D721Med (cell line): Measurements from ENCODE around the gene CHAMP1.

Experiments used
- DNase-seq: peaks from one replicate; pipeline ENCODE4 v3.0.0; 2011; ENCODE audit warnings: low spot score; ENCODE audit not compliant: insufficient read length
- FAIRE-seq: peaks from 2 replicates; lab custom pipeline; 2011; peaks lifted over from hg19 to GRCh38; lab: Jason Lieb, UNC
- TF ChIP-seq, protein P1 (sequence below): IDR thresholded peaks from 2 replicates; pipeline ENCODE4 v1.5.1; 2012; ENCODE audit warnings: mild to moderate bottlenecking, control low read depth; ENCODE audit not compliant: insufficient read depth; ENCODE audit errors: missing control alignments

Gene CHAMP1

DNA sequence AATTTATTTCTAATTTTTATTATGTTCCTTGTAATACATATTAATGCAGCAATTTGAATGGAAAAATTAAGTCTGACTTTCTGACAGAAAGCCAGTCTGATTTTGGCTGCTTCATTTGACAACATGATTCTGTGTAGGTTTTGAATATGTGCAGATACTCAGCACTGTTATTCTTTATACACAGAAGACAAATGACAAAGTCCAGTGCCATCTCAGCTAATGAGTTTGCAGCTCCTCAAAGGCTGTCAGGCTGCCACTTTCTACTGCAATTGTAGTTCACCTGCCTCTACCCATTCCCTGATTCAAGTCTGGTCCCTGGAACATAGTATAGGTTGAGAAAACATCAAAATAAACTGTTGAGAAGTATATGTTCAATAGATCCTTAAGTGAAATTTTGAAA lies 2.9 kb upstream of the CHAMP1 start:
- TF ChIP-seq, protein P1, sequence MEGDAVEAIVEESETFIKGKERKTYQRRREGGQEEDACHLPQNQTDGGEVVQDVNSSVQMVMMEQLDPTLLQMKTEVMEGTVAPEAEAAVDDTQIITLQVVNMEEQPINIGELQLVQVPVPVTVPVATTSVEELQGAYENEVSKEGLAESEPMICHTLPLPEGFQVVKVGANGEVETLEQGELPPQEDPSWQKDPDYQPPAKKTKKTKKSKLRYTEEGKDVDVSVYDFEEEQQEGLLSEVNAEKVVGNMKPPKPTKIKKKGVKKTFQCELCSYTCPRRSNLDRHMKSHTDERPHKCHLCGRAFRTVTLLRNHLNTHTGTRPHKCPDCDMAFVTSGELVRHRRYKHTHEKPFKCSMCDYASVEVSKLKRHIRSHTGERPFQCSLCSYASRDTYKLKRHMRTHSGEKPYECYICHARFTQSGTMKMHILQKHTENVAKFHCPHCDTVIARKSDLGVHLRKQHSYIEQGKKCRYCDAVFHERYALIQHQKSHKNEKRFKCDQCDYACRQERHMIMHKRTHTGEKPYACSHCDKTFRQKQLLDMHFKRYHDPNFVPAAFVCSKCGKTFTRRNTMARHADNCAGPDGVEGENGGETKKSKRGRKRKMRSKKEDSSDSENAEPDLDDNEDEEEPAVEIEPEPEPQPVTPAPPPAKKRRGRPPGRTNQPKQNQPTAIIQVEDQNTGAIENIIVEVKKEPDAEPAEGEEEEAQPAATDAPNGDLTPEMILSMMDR, result no peak
- no peak for FAIRE-seq
- DNase-seq, result no peak

DNA sequence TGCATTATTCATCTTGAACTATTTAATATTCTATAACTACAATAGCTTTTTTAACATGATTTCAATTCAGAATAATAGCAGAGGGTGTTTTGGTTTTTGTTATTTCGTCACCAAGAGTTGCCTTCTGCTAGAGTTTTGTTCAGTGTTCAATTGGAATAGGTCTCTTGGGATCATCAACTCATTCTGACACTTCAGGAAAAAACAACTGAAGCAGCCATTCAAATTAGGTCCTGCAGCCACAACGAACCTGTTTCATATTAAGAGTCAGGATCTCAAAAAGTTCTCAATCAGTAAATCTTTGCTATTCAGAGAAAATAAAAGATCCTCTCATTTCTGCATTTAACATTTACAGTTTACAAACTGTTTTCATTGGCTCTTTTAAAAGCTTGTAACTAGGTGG lies 2.4 kb upstream of the CHAMP1 start:
- DNase-seq, result no peak
- FAIRE-seq, result no peak

DNA sequence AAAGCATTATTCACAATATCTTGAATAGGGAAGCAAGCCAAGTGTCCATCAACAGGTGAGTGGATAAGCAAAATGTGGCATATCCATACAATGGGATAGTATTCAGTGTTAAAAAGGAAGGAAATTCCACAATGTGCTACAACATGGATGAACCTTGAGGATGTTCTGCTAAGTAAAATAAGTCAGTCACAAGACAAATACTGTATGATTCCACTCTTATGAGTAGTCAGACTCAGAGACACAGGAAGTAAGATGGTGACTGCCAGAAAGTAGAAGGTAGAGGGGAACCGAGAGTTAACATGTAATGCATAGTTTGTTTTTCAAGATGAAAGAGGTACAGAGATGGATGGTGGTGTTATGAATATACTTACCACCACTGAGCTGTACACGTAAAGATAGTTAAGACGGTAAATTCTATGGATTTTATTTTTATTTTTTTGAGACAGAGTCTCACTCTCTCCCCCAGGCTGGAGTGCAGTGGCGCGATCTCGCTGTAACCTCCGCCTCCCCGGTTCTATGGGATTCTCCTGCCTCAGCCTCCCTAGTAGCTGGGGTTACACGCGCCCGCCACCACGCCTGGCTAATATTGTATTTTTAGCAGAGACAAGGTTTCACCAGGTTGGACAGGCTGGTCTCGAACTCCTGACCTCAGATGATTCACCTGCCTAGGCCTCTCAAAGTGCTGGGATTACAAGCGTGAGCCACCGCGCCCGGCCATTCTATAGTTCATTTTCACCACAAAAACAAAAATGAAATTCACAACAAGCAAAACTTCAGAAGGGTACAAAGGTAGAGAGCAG lies 1.0 kb upstream of the CHAMP1 start:
- FAIRE-seq (no peak), DNase-seq (no peak)
- TF ChIP-seq, protein P1, result no peak

More for the DNA sequence above, 2.4 kb upstream of the CHAMP1 start:
- TF ChIP-seq, protein P1, result no peak

DNA sequence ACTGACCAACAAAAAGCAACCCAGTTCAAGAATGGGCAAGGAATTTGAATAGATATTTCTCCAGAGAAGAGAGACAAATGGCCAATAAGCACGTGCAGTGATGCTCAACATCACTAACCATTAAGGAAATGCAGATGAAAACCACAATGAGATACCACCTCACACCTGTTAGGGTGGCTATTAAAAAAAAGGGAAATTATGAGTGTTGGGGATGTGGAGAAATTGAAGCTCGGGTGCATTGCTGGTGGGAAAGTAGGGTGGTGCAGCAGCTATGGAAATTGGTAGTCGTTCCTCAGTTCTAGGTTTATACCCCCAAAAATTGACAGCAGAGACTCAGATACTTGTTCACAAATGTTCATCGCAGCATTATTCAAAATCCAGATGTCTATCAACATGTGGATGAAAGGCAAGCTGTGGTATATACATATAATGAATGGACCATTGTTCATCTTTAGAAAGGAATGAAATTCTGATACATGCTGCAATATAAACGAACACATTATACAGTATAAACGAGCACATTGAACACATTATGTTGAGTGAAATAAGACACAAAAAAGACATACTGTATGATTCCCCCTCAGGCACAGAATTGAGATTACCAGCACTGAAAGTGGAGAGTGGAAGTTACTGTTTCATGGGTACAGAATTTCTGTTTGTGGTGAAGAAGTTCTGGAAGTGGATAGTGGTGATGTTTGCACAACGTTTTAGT lies 927 bp downstream of the CHAMP1 start:
- FAIRE-seq (no peak), DNase-seq (no peak)
- TF ChIP-seq, protein P1, result no peak

DNA sequence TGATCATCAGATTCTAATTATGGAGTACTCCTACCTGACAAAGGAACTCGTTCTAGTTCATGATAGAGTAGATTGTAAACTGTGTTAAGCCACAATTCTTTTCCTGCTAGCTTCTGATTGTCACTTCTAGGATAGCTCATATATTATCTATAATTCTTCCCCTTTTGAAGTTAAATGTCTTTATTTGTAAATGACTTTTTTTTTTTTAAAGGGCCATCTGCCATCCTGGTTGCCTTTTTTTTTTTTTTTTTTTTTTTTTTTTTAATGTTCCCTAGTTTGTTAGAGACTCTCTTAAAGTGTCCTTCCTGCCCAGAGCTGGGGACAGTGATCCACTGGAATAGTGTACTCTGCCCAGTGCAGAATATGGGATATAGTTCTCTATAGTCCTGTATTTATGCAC lies 4.3 kb downstream of the CHAMP1 start:
- TF ChIP-seq, protein P1, result no peak
- FAIRE-seq, result no peak
- DNase-seq, result no peak

DNA sequence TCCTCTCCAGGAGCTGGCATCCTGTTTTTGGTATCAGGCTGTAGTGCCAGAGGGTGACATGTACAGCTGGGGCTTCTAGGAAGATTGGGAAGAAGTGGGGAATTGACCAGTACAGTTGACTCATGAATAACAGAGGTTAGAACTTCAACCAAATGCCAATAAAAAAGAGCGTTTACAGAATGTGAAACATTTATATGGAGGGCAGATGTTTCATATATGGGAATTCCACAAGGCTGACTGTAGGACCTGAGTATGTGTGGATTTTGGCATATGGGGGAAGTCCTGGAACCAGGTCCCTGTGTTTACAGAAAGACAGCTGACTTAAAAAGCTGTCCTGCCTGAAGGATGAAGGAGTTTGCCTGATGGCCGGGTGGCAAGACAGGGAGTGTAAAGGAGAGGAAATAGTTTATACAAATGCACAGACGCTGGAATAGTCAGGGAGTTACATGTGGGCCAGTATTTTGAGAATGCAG lies 5.2 kb downstream of the CHAMP1 start:
- TF ChIP-seq, protein P1, result no peak
- DNase-seq (no peak), FAIRE-seq (no peak)
